KOPT-K1 (cell line): ENCODE results near the gene HS3ST1.

ENCODE experiments used
- H3K27ac ChIP-seq: fragments of 200-600 bp; sonication (generic); 2 replicates; pipeline ENCODE4 v1.5.1; 2016; ENCODE audit warnings: antibody characterized with exemption, mild to moderate bottlenecking, low read depth, low read length; ENCODE audit not compliant: poor library complexity, severe bottlenecking
- H3K36me3 ChIP-seq: fragments of 200-600 bp; sonication (generic); 2 replicates; pipeline ENCODE4 v1.5.1; 2017; ENCODE audit warnings: antibody characterized with exemption, mild to moderate bottlenecking, low read length, moderate library complexity; ENCODE audit not compliant: insufficient read depth
- H3K9me3 ChIP-seq: fragments of 200-600 bp; sonication (generic); 2 replicates; pipeline ENCODE4 v1.5.1; 2017; ENCODE audit warnings: antibody characterized with exemption, low read length, mild to moderate bottlenecking; ENCODE audit not compliant: insufficient read depth, poor library complexity, severe bottlenecking

HS3ST1 gene

DNA sequence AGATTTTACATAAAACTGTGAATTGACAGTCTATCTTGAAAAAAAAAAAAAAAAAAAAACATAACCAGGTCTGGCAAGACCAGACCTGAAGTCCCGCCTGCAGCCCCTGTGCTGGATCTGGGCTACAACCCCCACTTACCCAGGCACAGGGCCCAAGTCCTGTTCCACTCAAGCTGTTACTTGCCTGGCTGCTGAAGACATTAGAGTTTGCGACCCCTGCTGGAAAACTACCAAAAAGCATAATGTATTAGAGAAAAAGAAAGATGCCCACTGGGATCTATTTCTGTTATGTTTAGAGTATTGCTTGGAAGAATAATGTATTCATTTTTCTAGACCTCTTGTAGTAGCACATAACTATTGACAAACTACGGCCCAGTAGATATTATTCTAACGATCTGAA lies 4.7 kb downstream of the HS3ST1 start:
- no peaks in the 10 kb centered on the region for H3K36me3 ChIP-seq
- H3K9me3 ChIP-seq = peaks cover 11% of the 10 kb centered on the region
- no peak overlapping the region for H3K27ac ChIP-seq

DNA sequence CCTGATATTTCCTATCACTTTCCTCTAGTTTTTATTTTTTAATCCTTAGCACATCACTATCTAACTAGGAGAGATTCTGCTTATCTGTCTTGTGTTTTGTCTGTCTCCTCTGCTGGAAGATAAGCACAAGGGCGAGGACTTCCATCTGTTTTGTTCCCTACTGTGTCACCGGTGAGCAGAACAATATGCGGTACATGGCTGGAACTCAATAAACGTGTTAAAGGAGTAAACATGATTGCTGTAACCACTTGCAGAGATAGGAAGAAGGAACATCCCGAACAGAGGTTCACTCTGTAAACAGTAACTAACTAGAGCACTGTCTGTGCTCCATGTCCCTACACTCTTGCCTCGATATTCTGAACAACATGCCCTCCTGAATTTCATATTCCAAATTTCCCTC lies 5.2 kb downstream of the HS3ST1 start:
- Histone ChIP-seq H3K36me3 (no peaks in the 10 kb centered on the region), H3K9me3 (peaks cover 6% of the 10 kb centered on the region), H3K27ac (no peak overlapping the region)

DNA sequence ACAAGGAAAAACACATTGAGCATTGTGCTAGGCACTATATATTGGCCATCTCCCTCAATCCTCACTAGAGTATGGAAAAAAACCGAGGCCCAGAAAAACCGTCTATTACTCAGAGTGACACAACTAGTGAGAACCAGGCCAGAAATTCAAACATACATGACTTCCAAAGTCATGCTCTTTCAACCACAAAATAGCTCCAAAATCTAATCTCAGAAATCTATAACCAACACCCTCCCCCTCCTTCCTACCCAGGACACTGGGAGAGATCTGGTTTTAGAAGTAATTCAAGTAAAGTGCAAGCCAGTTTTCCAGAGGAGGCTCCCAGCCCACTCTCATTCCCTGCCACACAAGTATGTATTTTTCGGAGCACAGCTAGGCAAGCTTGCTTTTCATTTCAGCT lies 7.6 kb downstream of the HS3ST1 start:
- no peaks in the 10 kb centered on the region for H3K36me3 ChIP-seq
- H3K9me3 ChIP-seq = no peaks in the 10 kb centered on the region
- H3K27ac ChIP-seq = no peak overlapping the region

DNA sequence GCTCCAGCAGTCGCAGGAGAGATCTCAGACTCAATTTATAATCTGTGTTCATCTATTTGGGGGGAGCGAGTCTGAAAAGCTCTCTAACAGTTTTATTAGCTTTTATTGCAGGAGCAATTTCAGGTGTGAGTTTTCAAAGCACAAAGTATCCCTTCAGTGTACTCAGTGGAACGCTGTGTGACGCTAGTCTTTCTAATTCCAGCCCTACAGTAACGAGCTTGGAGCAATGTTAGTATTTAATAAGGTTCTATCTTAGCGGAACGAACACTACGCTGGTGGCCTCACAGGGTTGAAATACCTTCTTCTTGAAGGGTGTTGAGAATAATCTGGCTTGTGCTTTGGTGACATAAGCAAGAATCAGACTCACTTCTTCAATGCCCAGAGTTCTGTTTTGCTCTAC lies 8.4 kb downstream of the HS3ST1 start:
- H3K9me3 ChIP-seq = no peaks in the 10 kb centered on the region
- no peaks in the 10 kb centered on the region for H3K36me3 ChIP-seq
- no peak overlapping the region for H3K27ac ChIP-seq

DNA sequence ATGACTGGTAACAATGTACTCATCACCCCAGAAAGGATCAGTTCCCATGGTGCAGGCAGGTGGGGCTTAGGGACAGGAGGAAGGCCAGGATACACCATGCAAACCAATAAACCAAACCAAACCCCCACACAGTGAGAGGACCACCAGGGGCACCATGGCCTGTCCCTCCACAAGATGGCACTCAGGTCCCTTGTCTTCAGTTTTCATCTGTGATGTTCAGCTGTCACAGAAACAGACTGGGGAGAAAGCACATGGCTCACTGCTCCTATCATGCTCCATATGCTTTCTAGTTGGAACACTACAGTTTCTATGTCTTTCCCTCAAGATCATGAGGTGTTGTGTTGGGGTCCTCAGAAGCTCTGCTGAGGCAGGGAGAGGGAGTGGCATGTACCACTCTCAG lies 10.1 kb downstream of the HS3ST1 start:
- Histone ChIP-seq H3K27ac (no peak overlapping the region), H3K9me3 (no peaks in the 10 kb centered on the region), H3K36me3 (no peaks in the 10 kb centered on the region)

DNA sequence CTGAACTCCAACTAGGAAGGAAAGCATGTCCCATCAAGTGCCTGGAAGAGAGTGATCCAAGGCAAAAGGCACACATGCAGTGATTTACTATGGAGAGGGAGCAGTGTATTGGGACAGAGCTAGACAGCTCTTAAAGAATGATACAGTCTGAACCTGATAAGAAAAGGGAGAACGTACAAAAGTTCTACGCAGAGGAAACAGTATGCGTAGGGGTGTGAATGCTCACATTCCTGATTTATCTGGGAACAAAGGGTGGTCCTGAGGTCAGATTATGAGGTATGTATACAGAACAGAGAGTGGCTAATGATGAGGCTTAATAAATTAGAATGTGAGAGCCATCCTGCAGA lies 12.0 kb downstream of the HS3ST1 start:
- Histone ChIP-seq H3K27ac (no peak overlapping the region), H3K36me3 (no peaks in the 10 kb centered on the region), H3K9me3 (no peaks in the 10 kb centered on the region)

DNA sequence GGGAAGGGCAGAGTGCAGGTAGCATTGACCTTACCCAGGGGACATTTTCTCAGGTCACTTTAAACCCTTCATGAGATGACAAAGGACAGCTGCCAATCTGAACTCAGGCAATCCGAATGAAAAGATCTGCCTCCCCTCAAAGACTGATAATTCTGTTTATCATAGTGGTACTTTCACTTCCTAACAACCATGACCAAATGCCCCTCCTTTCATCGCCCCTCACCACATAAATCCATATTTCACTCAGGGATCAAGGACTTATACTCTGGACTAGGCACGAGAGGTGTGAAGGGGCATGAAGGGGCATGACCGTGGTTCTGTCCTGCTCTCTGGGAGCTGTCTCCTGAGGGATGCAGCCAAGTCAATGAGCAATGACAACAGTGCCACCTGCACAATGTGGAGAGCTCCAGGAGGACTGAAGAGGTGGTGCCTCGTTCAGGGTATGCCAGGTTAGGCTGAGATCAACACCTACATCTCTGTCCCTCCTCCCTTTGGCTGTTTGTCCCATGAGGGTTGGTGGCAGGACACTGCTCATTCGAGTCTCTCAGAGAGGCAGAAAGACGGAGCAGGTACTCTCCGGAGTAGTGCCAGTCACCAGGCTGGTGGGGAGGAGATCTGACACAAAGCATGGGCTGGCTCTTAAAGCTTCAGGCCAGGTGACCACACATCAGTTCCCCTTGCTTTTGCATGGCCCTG lies 12.5 kb downstream of the HS3ST1 start:
- Histone ChIP-seq H3K36me3 (no peaks in the 10 kb centered on the region), H3K27ac (no peak overlapping the region), H3K9me3 (no peaks in the 10 kb centered on the region)

DNA sequence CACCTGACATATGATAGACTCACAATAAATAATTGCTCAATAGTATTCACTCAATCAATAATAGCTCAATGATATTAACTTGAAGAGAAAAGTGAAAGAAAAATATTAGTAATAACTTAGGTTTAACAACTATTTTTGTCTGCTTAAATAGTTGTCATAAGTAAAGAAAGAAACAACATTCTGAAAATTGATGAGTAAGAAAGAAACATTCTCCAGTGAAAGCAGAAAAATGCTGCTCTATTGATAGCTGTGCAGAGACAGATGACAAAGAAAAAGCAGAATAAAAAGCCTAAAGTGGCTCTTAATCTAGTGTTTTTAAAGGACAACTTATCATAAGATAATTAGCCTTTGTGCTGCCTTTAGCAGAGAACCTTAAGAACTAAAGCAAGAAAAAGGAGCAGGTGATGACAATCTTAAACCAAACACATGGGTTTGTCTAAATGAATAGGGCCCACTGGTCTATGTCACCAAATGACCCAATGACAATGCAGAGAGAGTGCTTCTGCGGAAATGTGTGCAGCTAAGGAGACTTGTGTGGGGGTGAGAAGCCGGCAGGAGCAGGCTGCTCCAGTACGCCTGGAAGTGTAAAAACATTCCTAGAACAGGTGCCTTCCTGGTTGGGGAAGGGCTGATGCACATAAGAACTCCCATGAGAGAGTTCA lies 13.2 kb downstream of the HS3ST1 start:
- no peaks in the 10 kb centered on the region for H3K36me3 ChIP-seq
- no peaks in the 10 kb centered on the region for H3K9me3 ChIP-seq
- H3K27ac ChIP-seq = no peak overlapping the region

DNA sequence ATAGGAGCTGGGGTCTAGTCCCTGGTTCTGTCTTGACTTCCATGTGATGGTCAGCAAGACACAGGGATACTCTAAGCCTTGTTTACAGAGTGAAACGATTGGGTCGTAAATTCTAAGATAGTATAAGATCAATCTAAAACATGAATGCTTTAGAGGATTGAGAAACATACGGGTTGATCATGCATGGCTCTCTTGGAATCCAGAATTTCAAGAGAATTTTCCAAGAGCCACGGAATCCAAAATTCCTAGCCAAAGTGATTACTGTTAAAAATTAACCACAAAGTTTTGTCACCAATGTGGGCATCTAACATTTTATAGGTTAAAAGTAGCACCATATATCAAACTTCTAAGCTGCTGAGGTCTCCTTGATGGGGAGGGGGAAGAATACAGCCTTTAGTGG lies 16.5 kb downstream of the HS3ST1 start:
- H3K9me3 ChIP-seq = no peaks in the 10 kb centered on the region
- no peak overlapping the region for H3K27ac ChIP-seq
- no peaks in the 10 kb centered on the region for H3K36me3 ChIP-seq

DNA sequence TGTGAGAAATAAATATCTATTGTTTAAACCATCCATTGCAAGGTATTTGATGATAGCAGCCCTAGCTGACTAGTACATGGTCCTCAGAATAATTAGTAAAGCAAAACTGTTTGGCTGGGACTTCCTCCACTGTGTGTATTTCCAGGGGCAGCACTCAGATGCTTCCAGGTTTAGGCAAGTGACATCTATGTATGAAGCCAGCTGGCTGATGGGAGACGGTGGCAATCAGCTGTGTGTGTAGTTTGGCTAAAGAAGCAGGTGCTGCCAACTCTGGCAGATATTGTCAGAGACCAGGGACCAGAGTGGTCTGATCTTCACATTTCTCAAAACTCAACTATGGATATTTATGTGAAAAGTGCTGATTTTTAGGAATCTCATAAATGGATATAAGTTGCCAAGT lies 19.1 kb downstream of the HS3ST1 start:
- no peaks in the 10 kb centered on the region for H3K9me3 ChIP-seq
- H3K27ac ChIP-seq = no peak overlapping the region
- no peaks in the 10 kb centered on the region for H3K36me3 ChIP-seq

DNA sequence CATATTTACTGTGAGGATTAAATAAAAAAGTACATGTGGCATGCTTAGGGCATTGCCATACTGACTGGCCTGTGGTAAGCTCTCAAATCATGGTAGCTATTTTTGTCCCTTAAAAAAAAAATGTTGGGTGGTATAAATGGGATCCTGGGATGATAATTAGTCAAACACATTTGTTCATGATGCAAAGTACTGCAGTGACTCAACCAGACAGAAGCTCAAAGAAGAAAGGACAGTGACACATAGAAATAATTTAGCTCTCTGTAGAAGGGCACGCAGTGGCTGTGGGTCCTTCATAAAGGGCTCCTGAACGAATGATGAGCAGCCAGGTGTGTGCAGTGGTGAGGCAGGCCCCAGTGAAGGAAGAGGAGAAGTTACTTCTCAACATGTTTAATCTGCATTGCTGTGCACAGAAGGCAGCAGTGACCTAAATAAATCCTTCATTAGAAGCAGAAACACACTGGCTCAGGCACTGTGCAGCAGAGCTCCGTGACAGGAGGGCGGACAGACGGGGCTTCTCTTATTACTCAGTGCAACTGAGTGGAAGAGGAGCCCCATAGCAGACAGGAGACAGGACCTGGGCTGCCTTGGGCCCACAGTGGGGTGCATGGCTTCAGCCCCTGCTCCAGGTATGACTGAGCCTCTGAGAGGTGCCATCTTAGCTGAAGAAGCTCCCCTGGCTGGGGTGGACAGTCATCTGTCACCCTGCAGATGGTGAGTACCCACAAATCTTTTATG lies 20.3 kb downstream of the HS3ST1 start:
- Histone ChIP-seq H3K9me3 (no peaks in the 10 kb centered on the region), H3K27ac (no peak overlapping the region), H3K36me3 (no peaks in the 10 kb centered on the region)

DNA sequence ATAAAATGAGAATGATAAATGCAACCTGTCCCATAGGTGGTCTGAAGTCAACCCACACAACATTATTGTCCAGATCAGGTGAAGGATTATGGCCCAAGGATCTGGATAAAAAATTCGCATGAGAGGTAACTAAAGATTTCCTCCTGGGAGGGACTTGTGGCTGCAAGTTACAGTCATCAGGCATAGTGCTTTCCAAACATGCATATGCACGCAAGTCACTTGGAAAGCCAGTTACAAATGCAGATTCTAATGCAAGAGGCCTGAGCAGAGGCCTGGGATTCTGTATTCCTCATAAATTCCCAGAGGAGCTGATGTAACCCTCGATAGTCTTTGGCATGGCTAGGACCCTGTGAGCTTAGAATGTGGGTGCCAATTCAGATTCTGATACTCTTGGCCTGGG lies 21.1 kb downstream of the HS3ST1 start:
- no peaks in the 10 kb centered on the region for H3K9me3 ChIP-seq
- H3K27ac ChIP-seq = no peak overlapping the region
- H3K36me3 ChIP-seq = no peaks in the 10 kb centered on the region

DNA sequence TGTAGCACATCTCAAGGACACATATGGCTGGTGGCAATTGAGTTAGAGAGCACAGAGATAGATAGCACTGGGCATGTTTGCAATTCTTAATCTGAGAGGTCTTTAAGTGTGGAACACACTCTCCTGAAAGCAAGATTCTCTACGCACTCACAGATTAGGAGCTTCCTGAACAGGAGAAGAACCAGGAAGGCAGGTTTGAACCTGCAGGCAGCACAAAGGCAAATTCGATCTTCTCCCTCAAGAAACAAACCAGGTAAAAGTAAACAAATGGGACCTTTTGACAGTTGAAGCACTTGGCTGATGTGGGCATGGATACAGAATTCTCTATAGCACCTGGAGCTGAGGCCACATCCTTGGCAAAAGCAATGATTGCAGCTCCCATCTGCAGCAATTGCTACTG lies 24.3 kb downstream of the HS3ST1 start:
- H3K36me3 ChIP-seq = no peaks in the 10 kb centered on the region
- no peaks in the 10 kb centered on the region for H3K9me3 ChIP-seq
- H3K27ac ChIP-seq = no peak overlapping the region

DNA sequence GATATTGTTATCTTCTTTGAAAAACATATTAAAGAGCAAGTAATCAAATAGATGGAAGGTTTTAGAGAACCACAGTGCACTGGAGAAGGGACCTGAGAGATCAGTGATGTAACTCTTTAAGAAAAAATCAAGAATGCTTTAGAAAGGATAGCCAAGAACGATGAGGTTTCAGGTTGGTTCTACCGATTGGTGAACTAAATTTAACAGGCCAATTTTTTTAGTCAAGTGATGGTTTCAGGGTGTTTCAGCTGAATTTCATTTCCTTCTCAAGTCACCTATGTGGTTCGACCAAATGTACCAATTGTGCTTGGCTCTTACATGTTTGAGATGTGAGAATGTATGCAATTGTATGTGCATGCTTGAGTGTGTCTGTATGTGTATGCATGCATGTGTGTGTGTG lies 26.5 kb downstream of the HS3ST1 start:
- H3K27ac ChIP-seq = no peak overlapping the region
- no peaks in the 10 kb centered on the region for H3K9me3 ChIP-seq
- H3K36me3 ChIP-seq = no peaks in the 10 kb centered on the region

DNA sequence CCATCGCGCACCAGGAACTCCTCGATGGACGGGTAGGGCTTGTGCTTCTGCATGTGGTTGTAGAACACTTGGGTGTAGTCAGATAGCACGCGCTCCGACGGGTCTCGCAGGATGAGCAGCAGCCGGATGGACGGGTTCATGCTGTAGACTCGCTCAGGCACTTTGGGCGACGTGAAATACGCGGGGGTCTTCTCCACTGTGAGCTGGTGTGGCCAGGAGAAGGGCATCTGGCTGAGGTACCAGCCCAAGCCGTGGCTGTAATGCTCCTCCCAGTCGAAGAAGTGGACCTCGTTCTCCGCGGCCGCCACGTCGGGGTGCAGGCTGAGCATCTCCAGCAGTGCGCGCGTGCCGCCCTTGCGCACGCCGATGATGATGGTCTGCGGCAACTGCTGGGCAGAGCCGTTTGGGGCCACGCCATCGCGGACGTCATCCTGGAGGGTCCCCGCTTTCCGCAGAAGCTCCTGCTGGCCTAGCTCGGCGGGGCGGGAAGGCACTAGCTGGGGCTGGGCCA lies 29.2 kb downstream of the HS3ST1 start:
- no peaks in the 10 kb centered on the region for H3K9me3 ChIP-seq
- H3K27ac ChIP-seq = no peak overlapping the region

More for the DNA sequence above, 29.2 kb downstream of the HS3ST1 start:
- no peaks in the 10 kb centered on the region for H3K36me3 ChIP-seq
